ENCODE measurements around the gene EPB41L4B.

The EPB41L4B gene

DNA sequence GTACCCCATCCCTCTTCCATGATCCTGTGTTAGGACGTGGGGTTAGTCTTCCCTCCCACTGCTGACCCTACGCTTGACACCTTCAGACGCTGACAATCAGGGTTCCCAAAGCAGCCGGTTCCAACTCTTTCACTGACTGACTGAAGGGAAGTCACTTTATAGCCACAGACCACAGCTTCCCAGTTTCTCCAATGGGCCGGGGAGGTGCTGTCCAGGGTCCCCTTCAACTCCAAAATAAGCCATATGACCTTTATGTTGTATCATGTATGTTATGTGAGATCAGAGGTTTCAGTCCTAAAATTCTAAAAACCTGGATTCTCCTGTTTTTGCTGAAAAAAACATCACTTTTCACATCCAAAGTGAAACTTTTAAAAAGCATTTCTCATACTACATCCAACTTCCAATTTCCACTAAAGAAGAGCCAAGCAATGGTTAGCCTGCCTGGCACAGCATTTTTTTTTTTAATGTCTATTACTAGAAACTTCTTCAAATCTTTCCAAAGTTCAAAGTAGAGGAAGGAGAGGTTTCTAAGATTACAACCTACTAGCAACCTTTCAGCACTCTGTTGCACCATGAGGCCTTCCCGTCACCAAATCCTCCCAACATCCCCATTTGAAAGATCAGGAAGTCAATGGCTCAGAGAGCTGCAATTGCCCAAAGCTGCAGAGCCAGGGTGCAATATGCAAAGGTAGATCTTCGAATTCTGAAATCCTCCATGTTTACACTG is 5.2 kb downstream of the EPB41L4B start:
- Histone ChIP-seq H3K36me3 (ENCODE audit: insufficient read depth, low read length) (no peaks in the 10 kb centered on the region; the same call in 1 of the 2 replicates), H3K9me3 (ENCODE audit: control insufficient read depth, insufficient read depth, low read length) (no peaks in the 10 kb centered on the region), H3K4me1 (ENCODE audit: insufficient read depth, low read length) (peaks cover 43% of the 10 kb centered on the region), H3K9ac (ENCODE audit: low read depth, low read length) (no peak overlapping the region)

DNA sequence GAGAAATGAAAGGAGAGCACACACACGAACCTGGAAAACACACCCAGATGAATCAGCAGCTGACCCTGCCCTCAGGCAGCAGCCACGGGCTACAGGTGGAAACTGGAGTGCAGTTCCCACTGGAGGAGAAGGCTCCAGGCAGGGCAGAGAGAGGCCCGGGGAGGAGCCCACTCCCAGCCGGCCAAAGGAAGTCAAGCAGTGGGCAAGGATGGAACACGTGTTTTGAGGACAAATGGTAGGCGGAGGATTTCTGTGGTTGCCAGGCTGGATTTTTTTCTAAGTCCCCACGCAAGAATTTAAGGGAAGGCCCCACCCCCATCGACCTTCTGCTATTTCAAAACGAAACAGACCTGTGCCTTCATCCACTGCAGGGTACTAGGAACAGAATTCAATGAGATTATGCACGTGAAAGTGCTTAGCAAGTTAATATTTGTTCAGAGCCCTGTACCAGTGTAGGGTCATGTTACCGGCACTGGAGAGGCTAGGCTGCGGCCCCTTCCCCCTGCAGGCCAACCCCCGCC is 6.8 kb downstream of the EPB41L4B start:
- Histone ChIP-seq H3K36me3 (ENCODE audit: insufficient read depth, low read length) (no peaks in the 10 kb centered on the region; the same call in 1 of the 2 replicates), H3K4me1 (ENCODE audit: insufficient read depth, low read length) (peaks cover 43% of the 10 kb centered on the region), H3K9me3 (ENCODE audit: control insufficient read depth, insufficient read depth, low read length) (no peaks in the 10 kb centered on the region), H3K9ac (ENCODE audit: low read depth, low read length) (no peak overlapping the region)

DNA sequence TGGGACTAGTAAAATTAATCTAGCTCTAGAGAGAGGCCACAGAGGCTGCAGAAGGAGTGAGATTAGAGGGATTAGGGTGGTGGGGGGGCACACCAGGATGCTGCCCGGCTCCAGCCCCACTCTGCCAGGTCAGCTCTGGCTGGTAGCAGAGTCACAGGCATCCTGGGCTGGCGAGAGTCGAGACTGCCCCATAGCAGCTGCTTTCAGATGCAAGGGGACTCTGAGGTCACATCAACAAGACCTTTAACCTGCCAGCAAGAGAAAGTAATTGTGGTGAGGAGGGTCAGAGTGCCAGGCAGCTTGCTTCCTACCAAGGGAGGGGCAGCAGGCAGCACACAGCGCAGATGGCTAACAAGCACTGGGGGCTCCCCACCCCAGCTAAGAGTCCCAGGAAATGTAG is 7.5 kb downstream of the EPB41L4B start:
- no peaks in the 10 kb centered on the region; the same call in 1 of the 2 replicates for H3K36me3 ChIP-seq (ENCODE audit: insufficient read depth, low read length)
- no peaks in the 10 kb centered on the region for H3K9me3 ChIP-seq (ENCODE audit: control insufficient read depth, insufficient read depth, low read length)
- H3K4me1 ChIP-seq (ENCODE audit: insufficient read depth, low read length) = peaks cover 41% of the 10 kb centered on the region
- no peak overlapping the region; the same call in 1 of the 2 replicates for H3K9ac ChIP-seq (ENCODE audit: low read depth, low read length)

DNA sequence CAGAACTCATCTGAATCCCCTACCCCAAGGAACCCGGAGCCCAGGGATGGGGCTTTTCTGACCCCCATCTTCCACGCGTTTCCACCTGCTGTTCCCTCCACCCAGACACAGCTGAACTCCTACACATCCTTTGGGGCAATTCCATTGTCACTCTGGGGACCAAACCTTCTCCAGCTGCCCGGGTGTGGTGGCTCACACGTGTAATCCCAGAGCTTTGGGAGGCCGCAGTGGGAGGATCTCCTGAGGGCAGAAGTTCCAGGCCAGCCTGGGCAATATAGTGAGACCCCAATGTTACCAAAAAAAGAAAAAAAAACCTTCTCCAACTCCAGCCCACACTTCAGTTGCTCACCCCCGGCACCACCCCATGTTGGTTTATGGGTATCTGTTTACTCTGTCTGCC is 8.1 kb downstream of the EPB41L4B start:
- H3K4me1 ChIP-seq (ENCODE audit: insufficient read depth, low read length) = peaks cover 39% of the 10 kb centered on the region
- H3K9me3 ChIP-seq (ENCODE audit: control insufficient read depth, insufficient read depth, low read length) = no peaks in the 10 kb centered on the region
- no peak overlapping the region for H3K9ac ChIP-seq (ENCODE audit: low read depth, low read length)
- no peaks in the 10 kb centered on the region; the same call in 1 of the 2 replicates for H3K36me3 ChIP-seq (ENCODE audit: insufficient read depth, low read length)

DNA sequence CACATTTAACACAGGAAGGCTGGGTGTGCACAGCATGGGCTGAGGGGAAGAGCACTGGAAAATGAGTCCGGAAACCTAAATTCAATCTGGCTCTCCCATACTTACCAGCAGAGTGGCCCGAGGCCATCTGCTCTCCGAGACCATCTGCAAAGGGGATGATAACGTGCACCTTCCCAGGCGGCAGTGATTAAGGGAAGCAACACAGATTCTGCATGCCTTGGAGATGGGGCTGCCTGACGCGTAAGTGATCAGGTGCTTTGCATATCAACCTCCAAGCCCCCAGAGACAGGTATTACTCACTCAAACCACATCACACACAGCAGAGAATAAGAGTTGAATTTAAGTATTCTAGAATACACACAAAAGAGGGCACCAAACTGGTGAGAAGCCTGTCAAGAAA is 9.1 kb downstream of the EPB41L4B start:
- peaks cover 29% of the 10 kb centered on the region for H3K4me1 ChIP-seq (ENCODE audit: insufficient read depth, low read length)

DNA sequence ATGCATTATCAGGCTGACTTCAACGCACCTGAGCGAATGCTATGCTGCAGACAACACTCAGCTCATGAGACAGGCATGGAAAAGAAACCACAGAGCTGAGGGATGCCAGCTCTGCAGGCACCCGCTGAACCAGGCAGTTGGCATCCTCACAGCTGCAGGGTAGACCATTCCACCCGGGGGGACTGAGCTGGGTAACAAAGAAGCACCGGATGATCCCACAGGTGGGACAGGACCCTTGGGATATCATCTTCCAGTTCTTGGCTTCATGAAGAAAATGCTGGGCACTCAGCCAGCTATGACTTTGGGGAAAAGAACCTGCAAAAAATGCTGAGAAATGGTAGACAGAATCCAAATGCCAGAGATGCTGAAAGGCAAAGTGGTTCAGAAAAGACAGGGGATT is 9.6 kb downstream of the EPB41L4B start:
- H3K9me3 ChIP-seq (ENCODE audit: control insufficient read depth, insufficient read depth, low read length) = no peaks in the 10 kb centered on the region
- peaks cover 25% of the 10 kb centered on the region for H3K4me1 ChIP-seq (ENCODE audit: insufficient read depth, low read length)
- H3K9ac ChIP-seq (ENCODE audit: low read depth, low read length) = no peak overlapping the region
- no peaks in the 10 kb centered on the region; the same call in 1 of the 2 replicates for H3K36me3 ChIP-seq (ENCODE audit: insufficient read depth, low read length)

More for the DNA sequence above, 9.1 kb downstream of the EPB41L4B start:
- H3K36me3 ChIP-seq (ENCODE audit: insufficient read depth, low read length) = no peaks in the 10 kb centered on the region; the same call in 1 of the 2 replicates
- no peaks in the 10 kb centered on the region for H3K9me3 ChIP-seq (ENCODE audit: control insufficient read depth, insufficient read depth, low read length)
- no peak overlapping the region for H3K9ac ChIP-seq (ENCODE audit: low read depth, low read length)

DNA sequence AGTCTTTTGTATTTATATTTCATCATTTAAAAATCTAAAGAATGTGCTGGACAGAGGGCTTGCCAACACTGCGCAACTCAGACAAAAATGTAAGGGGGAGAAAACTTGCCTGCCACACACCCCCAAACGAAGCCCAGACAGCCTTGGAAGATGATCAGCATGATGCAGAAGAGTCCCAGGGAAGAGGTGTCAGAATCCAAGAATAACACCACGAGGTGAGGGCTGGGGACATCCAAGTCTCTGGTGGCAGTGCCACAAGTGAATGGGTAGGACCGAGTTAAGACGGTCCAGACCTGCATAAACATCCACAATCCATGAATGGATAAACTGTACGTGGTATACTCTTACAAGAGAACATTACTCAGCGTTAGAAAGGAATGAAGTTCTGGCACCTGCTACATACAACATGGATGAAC is 10.4 kb downstream of the EPB41L4B start:
- Histone ChIP-seq H3K9me3 (ENCODE audit: control insufficient read depth, insufficient read depth, low read length) (no peaks in the 10 kb centered on the region), H3K9ac (ENCODE audit: low read depth, low read length) (no peak overlapping the region), H3K36me3 (ENCODE audit: insufficient read depth, low read length) (no peaks in the 10 kb centered on the region; the same call in 1 of the 2 replicates), H3K4me1 (ENCODE audit: insufficient read depth, low read length) (peaks cover 17% of the 10 kb centered on the region)

DNA sequence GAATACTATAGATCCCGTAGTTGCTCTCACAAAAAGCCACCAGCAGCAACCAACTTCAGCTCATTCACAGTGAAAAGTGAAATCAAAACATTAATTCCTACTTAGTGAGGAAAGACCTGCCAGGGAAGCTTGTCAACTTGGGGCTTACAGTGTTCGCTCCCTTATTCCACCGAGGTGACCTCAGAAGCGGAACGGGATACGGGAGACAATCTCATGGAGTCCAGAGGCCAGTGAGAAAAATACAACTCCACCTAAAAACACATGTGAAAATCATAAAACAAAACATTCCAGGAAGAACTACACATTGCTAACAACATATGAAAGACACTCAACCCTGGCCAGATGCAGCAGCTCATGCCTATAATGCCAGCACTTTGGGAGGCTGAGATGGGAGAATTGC is 11.6 kb downstream of the EPB41L4B start:
- H3K4me1 ChIP-seq (ENCODE audit: insufficient read depth, low read length) = peaks cover 13% of the 10 kb centered on the region
- no peaks in the 10 kb centered on the region; the same call in 1 of the 2 replicates for H3K36me3 ChIP-seq (ENCODE audit: insufficient read depth, low read length)
- no peaks in the 10 kb centered on the region for H3K9me3 ChIP-seq (ENCODE audit: control insufficient read depth, insufficient read depth, low read length)
- no peak overlapping the region for H3K9ac ChIP-seq (ENCODE audit: low read depth, low read length)

DNA sequence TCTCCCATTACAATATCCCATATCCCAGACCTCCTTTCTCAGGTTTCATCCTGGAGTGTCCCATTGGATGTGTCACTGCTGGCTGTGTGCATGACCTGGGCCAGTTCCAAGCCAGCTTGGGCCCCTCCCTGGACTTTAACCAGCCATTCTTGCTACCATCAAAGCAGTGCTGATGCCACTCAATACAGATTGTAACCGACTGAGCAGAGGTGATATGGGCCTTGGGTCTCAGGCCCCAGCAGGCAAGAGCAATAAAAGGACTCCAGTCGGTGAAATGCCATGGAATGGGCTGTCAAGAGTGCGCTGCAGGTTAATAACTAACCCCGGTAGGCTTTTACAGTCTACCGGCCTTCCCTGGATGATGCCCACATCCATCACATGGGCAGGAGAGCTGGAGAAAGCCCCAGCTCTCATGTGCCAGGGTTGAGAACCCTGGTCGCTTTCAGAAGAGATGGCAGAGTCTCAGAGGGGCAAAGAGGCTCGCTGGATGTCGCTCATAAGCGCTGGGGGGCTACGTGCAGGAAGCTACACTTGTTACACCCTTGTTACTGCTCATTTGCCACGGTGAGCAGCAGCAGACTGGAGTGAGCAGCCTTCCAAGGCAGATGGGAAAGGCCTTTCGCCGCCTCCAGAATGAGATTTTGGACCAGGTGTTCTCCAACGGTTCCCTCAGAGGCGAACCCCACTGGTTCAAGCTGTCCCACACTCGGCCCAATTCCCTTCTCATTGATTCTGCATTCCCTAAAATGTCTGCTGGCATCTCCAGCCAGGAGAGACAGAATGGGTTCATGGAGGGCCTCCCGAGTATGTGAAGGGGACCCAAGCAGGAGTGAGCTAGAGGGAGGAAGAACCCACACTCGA is 13.2 kb downstream of the EPB41L4B start:
- Histone ChIP-seq H3K4me1 (ENCODE audit: insufficient read depth, low read length) (no peaks in the 10 kb centered on the region; the same call in 1 of the 2 replicates), H3K9me3 (ENCODE audit: control insufficient read depth, insufficient read depth, low read length) (no peaks in the 10 kb centered on the region), H3K9ac (ENCODE audit: low read depth, low read length) (no peak overlapping the region), H3K36me3 (ENCODE audit: insufficient read depth, low read length) (no peaks in the 10 kb centered on the region)

DNA sequence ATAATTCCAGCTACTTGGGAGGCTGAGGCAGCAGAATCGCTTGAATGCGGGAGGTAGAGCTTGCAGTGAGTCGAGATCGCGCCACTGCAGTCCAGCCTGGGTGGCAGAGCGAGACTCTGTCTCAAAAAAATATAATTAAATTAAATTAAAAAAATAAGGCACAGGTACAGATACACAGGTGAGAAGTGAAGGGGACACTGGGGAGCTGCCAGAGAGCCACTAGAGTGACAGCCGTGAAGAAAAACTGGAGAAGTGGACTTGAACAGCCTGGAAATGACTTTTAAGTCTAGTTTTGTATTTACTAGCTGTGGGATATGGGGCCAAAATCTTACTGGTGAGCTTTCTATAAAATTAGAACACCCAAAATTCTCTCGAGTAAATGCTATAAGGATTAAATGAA is 15.1 kb downstream of the EPB41L4B start:
- H3K9ac ChIP-seq (ENCODE audit: low read depth, low read length) = no peak overlapping the region
- H3K9me3 ChIP-seq (ENCODE audit: control insufficient read depth, insufficient read depth, low read length) = no peaks in the 10 kb centered on the region
- H3K36me3 ChIP-seq (ENCODE audit: insufficient read depth, low read length) = no peaks in the 10 kb centered on the region
- H3K4me1 ChIP-seq (ENCODE audit: insufficient read depth, low read length) = no peaks in the 10 kb centered on the region; the same call in 1 of the 2 replicates

DNA sequence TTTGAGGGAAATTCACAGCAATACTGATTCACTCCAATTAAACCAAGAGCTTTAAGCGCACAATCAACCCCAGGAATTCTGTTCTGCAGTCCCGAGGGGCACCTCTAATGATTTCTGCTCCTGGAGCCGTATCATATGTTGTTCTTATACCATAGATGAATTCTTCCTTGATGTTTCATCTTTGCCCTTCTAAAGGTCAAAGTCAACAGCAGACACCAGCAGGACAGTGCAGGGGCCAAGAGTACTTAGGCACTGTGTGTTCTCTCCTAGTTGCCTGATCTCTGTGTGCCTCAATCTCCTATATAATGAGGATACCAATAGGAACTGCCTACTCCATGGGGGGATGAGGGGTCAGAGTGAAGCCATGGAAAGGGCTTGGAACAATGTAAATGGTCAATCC is 16.5 kb downstream of the EPB41L4B start:
- Histone ChIP-seq H3K9me3 (ENCODE audit: control insufficient read depth, insufficient read depth, low read length) (no peaks in the 10 kb centered on the region), H3K36me3 (ENCODE audit: insufficient read depth, low read length) (no peaks in the 10 kb centered on the region), H3K9ac (ENCODE audit: low read depth, low read length) (no peak overlapping the region), H3K4me1 (ENCODE audit: insufficient read depth, low read length) (no peaks in the 10 kb centered on the region; the same call in 1 of the 2 replicates)

DNA sequence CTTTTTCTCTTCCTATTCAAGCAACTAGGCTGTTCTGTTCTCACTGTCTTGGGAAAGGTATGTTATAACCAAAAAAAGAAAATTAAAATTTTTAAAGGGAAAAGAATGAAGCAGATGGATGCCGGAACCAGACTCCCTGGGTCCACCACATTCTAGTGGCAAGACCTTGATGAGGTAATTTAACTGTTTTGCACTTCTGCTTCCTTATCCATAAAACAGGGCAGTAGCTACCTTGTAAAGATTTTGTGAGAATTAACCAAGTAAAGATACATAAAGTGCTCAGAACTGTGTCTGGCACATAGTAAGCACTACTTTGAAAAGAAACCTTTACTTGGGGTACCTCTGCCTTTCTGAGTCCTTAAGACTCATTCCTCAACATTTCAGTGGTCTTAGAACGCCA is 17.0 kb downstream of the EPB41L4B start:
- H3K4me1 ChIP-seq (ENCODE audit: insufficient read depth, low read length) = no peaks in the 10 kb centered on the region
- no peaks in the 10 kb centered on the region for H3K9me3 ChIP-seq (ENCODE audit: control insufficient read depth, insufficient read depth, low read length)
- H3K9ac ChIP-seq (ENCODE audit: low read depth, low read length) = no peak overlapping the region
- no peaks in the 10 kb centered on the region for H3K36me3 ChIP-seq (ENCODE audit: insufficient read depth, low read length)

DNA sequence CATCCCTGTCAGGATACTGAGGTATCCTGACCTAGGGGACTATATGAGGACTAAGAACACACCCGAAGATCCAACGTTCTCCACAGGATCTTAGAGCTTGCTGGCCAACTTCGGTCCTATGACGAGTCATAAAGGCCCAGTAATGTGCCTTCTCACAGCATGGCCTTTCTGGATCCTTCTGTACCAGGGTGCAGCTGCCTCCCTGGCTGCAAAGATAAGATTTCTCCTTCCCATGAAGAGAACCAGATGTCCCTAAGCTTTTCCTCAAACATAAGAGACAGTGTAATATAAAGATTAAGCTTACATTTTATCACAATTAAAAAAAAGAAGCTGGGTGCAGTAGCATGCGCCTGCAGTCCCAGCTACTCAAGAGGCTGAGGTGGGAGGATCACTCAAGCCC is 18.3 kb downstream of the EPB41L4B start:
- H3K36me3 ChIP-seq (ENCODE audit: insufficient read depth, low read length) = no peaks in the 10 kb centered on the region
- no peak overlapping the region for H3K9ac ChIP-seq (ENCODE audit: low read depth, low read length)
- no peaks in the 10 kb centered on the region for H3K9me3 ChIP-seq (ENCODE audit: control insufficient read depth, insufficient read depth, low read length)
- H3K4me1 ChIP-seq (ENCODE audit: insufficient read depth, low read length) = no peaks in the 10 kb centered on the region

DNA sequence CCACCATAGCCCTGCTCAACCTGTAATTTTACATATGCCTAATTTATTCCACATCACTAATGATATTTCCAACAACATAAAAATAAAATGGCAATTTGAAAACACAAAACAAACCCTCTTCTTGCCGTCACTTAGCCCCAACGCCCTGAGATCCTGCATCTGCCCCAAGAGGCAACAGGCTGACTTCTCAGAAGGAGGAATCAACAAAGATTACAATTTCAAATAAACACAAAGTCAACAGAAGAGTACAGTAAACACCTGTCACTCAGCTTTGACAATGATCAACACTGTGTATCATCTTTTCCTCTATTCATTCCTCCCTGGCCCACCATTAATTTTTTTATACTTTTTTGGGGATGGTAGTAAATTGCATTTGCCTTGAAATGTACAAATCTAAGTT is 19.8 kb downstream of the EPB41L4B start:
- H3K9me3 ChIP-seq (ENCODE audit: control insufficient read depth, insufficient read depth, low read length) = no peaks in the 10 kb centered on the region
- no peaks in the 10 kb centered on the region for H3K36me3 ChIP-seq (ENCODE audit: insufficient read depth, low read length)
- H3K9ac ChIP-seq (ENCODE audit: low read depth, low read length) = no peak overlapping the region
- 0 out of 2 replicates have a peak, but pooled peaks cover 2% of the 10 kb centered on the region for H3K4me1 ChIP-seq (ENCODE audit: insufficient read depth, low read length)

All from ES-I3 (cell line).